BJ (cell line): ENCODE results near the gene ATCAY. TPM values are rescaled to one million over a fixed set of nuclear protein-coding genes. Genes with fewer than 3 reads are reported as not detected.

Experiments
- CTCF ChIA-PET: fragments of 350-600 bp; formaldehyde crosslinking; extraction: SDS; loops from one replicate; lab custom pipeline; 2021; ENCODE audit warnings: antibody characterized with exemption, inconsistent platforms; lab: Yijun Ruan, JAX
- POLR2A ChIA-PET: fragments of 300-600 bp; sonication (Branson Sonifier 250); formaldehyde crosslinking; extraction: SDS; loops from one replicate; lab custom pipeline; 2021; ENCODE audit warnings: antibody characterized with exemption; lab: Charles Lee
- DNase-seq: peaks from one replicate; pipeline ENCODE4 v3.0.0-alpha.2; 2011; ENCODE audit warnings: low read depth
- H3K27me3 ChIP-seq: 2 replicates; pipeline ENCODE4 v1.6.0; 2011; ENCODE audit warnings: low read length; ENCODE audit not compliant: control insufficient read depth, insufficient read depth
- H3K36me3 ChIP-seq: 2 replicates; pipeline ENCODE4 v1.5.1; 2011; ENCODE audit warnings: low read length; ENCODE audit not compliant: control insufficient read depth, insufficient read depth
- H3K4me3 ChIP-seq: 2 replicates; pipeline ENCODE4 v1.5.1; 2011; ENCODE audit warnings: low read depth, mild to moderate bottlenecking, control low read depth, low read length
- CTCF ChIP-seq: IDR thresholded peaks from 2 replicates; pipeline ENCODE4 v1.5.1; 2011; ENCODE audit warnings: low read depth, mild to moderate bottlenecking, control low read depth, inconsistent platforms, low read length, moderate library complexity; ENCODE audit not compliant: insufficient read depth
- polyA plus RNA-seq: library from polyadenylated mRNA; depleted of rRNA; stranded (reverse); fragments of >200 nt; gene quantifications from 2 replicates; pipeline ENCODE4 v1.2.3, GENCODE V29; 2011

The ATCAY gene
- polyA plus RNA-seq, 1 experiment, result not detected

- ChIA-PET CTCF (interaction anchor here (0.5 to 2.5 kb wide), 16 partner anchors 13 to 694 kb away, joined by 3 to 14 read pairs (median 3); partner anchors contain the start of gene EEF2), POLR2A (interaction anchor here (0.6 to 2.4 kb wide), 6 partner anchors 12 to 310 kb away, joined by 3 to 18 read pairs (median 8); partner anchors contain the start of genes EEF2 and SHD)
- TF ChIP-seq CTCF, result no peak
- H3K36me3 ChIP-seq, result peaks cover 34% of the 10 kb centered on the region
- H3K4me3 ChIP-seq, result peak overlapping the region; percentile 99
- H3K27me3 ChIP-seq, result no peaks in the 10 kb centered on the region
- DNase-seq, result peak; percentile 98
Observed at GRCh38 chr19:3968556-3969434, 88.3 kb downstream of the ATCAY start.

- TF ChIP-seq CTCF, result peak; percentile 32; the same call in 1 of the 2 replicates
- DNase-seq, result no peak
- peaks cover 27% of the 10 kb centered on the region for H3K36me3 ChIP-seq
- POLR2A ChIA-PET, result interaction anchor here (0.5 to 2.4 kb wide), 5 partner anchors 12 to 97 kb away, joined by 3 to 18 read pairs (median 5); partner anchors contain the start of genes EEF2 and ZBTB7A
- H3K27me3 ChIP-seq, result no peaks in the 10 kb centered on the region
- CTCF ChIA-PET, result interaction anchor here (0.8 to 2.5 kb wide), 9 partner anchors 12 to 291 kb away, joined by 3 to 14 read pairs (median 5); no protein-coding TSS in a partner anchor
- peak overlapping the region; percentile 99 for H3K4me3 ChIP-seq
Observed at GRCh38 chr19:3969435-3970312, 89.2 kb downstream of the ATCAY start.

- Histone ChIP-seq H3K27me3 (no peaks in the 10 kb centered on the region), H3K36me3 (peaks cover 26% of the 10 kb centered on the region), H3K4me3 (peak overlapping the region; percentile 99)
- TF ChIP-seq CTCF, result no peak
- ChIA-PET POLR2A (interaction anchor here (1.0 to 1.5 kb wide), 3 partner anchors 12 to 15 kb away, joined by 6 to 9 read pairs (median 7); partner anchors contain the start of gene EEF2), CTCF (interaction anchor here (1.6 to 2.5 kb wide), 5 partner anchors 10 to 27 kb away, joined by 5 to 14 read pairs (median 7); no protein-coding TSS in a partner anchor)
- DNase-seq, result no peak
Observed at GRCh38 chr19:3970313-3970807, 89.9 kb downstream of the ATCAY start.

GRCh38 chr19:3970808-3971598, 90.5 kb downstream of the ATCAY start, which contains the start of gene DAPK3:
Gene DAPK3 (minus strand): TSS chr19:3971099. CDS start chr19:3969735, 1,364 bp downstream.
- ChIA-PET CTCF (interaction anchor here (1.8 to 2.2 kb wide), 3 partner anchors 9 to 17 kb away, joined by 5 to 10 read pairs (median 8); no protein-coding TSS in a partner anchor), POLR2A (interaction anchor here (0.7 to 1.5 kb wide), 4 partner anchors 11 to 19 kb away, joined by 4 to 9 read pairs (median 6); partner anchors contain the start of gene EEF2)
- Histone ChIP-seq H3K4me3 (peak within 1 kb of the TSS; percentile 99), H3K27me3 (no peaks in the 10 kb centered on the region), H3K36me3 (peaks cover 24% of the 10 kb centered on the region)
- no peak for TF ChIP-seq CTCF
- peak; percentile 81 for DNase-seq
